ENCODE data around the gene OPHN1.

The OPHN1 gene, protein sequence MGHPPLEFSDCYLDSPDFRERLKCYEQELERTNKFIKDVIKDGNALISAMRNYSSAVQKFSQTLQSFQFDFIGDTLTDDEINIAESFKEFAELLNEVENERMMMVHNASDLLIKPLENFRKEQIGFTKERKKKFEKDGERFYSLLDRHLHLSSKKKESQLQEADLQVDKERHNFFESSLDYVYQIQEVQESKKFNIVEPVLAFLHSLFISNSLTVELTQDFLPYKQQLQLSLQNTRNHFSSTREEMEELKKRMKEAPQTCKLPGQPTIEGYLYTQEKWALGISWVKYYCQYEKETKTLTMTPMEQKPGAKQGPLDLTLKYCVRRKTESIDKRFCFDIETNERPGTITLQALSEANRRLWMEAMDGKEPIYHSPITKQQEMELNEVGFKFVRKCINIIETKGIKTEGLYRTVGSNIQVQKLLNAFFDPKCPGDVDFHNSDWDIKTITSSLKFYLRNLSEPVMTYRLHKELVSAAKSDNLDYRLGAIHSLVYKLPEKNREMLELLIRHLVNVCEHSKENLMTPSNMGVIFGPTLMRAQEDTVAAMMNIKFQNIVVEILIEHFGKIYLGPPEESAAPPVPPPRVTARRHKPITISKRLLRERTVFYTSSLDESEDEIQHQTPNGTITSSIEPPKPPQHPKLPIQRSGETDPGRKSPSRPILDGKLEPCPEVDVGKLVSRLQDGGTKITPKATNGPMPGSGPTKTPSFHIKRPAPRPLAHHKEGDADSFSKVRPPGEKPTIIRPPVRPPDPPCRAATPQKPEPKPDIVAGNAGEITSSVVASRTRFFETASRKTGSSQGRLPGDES

DNA sequence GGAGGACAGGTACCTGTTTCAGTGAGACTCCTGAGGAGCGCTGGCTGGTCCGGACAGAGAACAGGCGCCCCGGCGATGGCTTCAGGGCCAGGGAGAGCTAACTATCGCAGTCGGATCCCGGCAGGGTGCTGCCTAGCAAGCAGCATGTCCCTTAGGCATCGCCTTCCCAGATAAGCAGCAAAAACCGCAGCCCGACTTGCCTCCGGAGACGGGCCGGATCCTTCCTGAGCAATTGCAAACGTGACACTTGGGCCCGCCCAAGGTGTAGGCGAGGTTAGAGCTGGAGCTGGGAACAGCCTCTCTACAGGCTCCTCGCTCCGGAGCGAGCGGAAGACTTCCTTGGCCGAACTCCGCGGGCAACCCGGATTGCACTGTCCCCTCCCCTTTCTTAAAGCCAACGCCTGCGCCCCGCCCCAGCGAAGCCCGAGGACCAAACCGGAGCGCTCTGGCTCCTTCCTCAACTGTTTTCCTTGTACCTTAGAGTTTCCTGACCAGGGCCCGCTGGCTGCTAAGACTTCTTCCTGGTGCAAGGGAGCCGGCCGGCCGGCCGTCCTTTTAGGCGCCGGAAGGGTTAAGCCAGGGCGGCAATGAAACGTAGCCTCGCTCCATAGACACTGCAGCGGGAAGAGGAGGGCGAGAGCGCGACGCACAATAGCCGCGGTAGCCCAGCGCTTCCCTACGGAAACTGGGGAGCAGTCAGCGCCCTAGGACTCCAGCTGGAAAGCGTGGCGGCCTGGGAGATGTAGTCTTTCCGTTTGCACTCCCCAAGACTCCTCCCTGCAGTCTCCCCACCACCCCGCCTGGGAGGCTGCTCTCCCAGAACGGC, at the start of gene OPHN1:
Gene OPHN1 (minus strand): TSS at position 341 of the 826 bp plus-strand sequence. CDS start 475 bp downstream, outside the sequence.
- Mint-ChIP-seq H3K9me3 (no peaks in the 10 kb centered on the region), H3K27ac (no peak within 1 kb of the TSS), H3K27me3 (peaks cover 31% of the 10 kb centered on the region), H3K4me3 (peak within 1 kb of the TSS; percentile 58), H3K36me3 (ENCODE audit: low read depth) (no peaks in the 10 kb centered on the region), H3K4me1 (peaks cover 4% of the 10 kb centered on the region)
- no peak for ATAC-seq
- DNase-seq: no peak

DNA sequence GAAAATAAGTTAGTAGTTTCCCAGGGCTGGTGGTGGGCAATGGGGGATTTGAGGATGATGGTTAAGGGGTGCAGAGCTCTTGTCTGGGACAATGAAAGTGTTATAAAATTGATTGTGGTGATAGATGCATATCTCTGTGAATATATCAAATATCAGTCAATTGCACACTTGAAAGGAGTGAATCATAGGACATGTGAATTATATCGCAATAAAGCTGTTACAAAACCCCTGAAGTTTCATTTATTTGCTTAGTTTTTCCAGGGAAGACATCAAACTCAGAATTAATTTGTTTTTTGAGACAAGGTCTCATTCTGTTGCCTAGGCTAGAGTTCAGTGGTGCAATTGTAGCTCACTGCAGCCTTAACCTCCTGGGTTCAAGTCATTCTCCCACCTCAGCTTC, 47.7 kb upstream of the OPHN1 start:
- Mint-ChIP-seq H3K4me3 (no peak overlapping the region), H3K36me3 (ENCODE audit: low read depth) (no peaks in the 10 kb centered on the region), H3K4me1 (no peaks in the 10 kb centered on the region), H3K9me3 (no peaks in the 10 kb centered on the region), H3K27me3 (peaks cover 3% of the 10 kb centered on the region), H3K27ac (no peak overlapping the region)
- DNase-seq (no peak), ATAC-seq (no peak)

DNA sequence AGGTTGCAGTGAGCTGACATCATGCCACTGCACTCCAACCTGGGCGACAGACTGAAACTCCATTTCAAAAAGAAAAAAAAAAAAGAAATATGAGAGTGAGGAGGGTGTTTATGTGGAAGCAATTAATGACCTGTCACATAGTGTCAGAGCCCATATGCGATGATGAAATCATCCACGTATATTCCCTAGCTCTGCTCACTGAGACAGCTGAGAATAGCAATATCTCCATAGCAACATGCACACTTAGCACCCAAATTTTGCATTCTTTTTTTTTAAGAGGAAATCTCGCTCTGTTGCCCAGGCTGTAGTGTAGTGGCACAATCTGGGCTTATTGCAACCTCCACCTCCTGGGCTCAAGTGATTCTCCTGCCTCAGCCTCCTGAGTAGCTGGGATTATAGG, 31.5 kb upstream of the OPHN1 start:
- no peak overlapping the region for H3K4me3 Mint-ChIP-seq

DNA sequence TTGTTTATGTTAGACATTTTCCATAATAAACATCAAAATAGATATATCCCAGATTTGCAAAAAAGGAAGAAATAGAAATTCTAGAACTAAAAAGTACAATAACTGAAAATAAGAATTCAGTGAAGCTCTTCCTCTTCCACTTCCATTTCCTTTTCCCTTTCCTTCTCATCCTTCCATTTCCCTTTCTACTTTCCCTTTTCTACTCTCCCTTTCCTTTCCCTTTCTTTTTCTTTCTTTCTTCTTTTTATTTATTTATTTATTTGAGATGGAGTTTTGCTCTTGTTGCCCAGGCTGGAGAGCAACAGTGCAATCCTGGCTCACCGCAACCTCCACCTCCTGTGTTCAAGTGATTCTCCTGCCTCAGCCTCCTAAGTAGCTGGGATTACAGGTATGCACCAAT, 30.6 kb upstream of the OPHN1 start:
- Mint-ChIP-seq H3K4me3 (no peak overlapping the region), H3K27ac (no peak overlapping the region), H3K27me3 (no peaks in the 10 kb centered on the region), H3K9me3 (no peaks in the 10 kb centered on the region), H3K36me3 (ENCODE audit: low read depth) (no peaks in the 10 kb centered on the region), H3K4me1 (no peaks in the 10 kb centered on the region)
- DNase-seq (no peak), ATAC-seq (no peak)

More for the DNA sequence above, 31.5 kb upstream of the OPHN1 start:
- ATAC-seq (no peak), DNase-seq (no peak)
- H3K27ac Mint-ChIP-seq: no peak overlapping the region
- no peaks in the 10 kb centered on the region for H3K9me3 Mint-ChIP-seq
- no peaks in the 10 kb centered on the region for H3K36me3 Mint-ChIP-seq (ENCODE audit: low read depth)
- no peaks in the 10 kb centered on the region for H3K27me3 Mint-ChIP-seq
- no peaks in the 10 kb centered on the region for H3K4me1 Mint-ChIP-seq

DNA sequence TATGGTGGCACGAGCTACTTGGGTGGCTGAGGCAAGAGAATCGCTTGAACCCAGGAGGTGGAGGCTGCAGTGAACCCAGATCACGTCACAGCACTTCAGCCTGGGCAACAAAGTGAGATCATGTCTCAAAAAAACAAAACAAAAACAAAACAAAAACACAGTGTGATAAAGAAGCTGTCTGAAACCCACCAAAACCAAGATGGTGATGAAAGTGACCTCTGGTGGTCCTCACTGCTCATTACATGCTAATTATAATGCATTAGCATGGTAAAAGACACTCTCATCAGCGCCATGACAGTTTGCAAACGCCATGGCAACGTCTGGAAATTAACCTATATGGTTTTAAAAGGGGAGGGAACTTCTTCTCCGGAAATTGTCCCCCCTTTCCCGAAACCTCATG, 29.4 kb upstream of the OPHN1 start:
- no peaks in the 10 kb centered on the region for H3K9me3 Mint-ChIP-seq
- no peak for ATAC-seq
- H3K27me3 Mint-ChIP-seq: no peaks in the 10 kb centered on the region
- H3K4me3 Mint-ChIP-seq: no peak overlapping the region
- DNase-seq: no peak
- H3K27ac Mint-ChIP-seq: no peak overlapping the region
- H3K36me3 Mint-ChIP-seq (ENCODE audit: low read depth): no peaks in the 10 kb centered on the region
- no peaks in the 10 kb centered on the region for H3K4me1 Mint-ChIP-seq

DNA sequence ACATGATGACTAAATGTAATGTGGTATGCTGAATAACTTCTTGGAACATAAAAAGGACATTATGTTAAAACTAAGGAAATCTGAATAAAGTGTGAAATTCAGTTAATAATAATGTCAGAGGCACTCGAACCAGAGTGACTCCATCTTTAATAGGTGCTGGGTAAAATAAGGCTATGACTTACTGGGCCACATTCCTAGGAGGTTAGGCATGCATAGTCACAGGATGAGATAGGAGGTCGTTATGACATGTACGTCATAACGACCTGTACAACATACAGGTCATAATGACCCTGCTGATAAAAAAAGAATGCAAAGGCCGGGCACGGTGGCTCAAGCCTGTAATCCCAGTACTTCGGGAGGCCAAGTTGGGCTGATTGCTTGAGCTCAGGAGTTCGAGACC, 28.9 kb upstream of the OPHN1 start:
- Mint-ChIP-seq H3K9me3 (no peaks in the 10 kb centered on the region), H3K27ac (no peak overlapping the region), H3K4me1 (no peaks in the 10 kb centered on the region), H3K27me3 (no peaks in the 10 kb centered on the region), H3K4me3 (no peak overlapping the region), H3K36me3 (ENCODE audit: low read depth) (no peaks in the 10 kb centered on the region)
- ATAC-seq: no peak
- no peak for DNase-seq

DNA sequence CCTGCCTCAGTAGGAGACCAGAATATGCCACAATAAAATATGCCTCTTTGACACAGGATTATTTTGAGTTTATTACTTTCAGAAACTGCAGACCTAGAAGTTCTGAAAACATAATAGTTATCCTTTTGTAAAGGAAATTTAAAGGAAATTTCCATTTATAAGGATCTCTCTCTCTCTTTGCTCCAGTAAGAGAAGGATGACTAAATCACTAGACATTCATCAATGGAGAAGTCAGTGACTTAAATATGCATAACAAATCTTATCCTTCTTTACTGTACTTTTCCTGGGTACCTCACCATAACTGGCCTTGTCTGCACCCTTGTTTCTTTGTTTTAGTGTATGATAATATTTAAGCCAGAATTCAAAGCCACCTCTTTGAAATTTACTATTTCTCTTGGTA, 28.3 kb upstream of the OPHN1 start:
- H3K27ac Mint-ChIP-seq: no peak overlapping the region
- no peaks in the 10 kb centered on the region for H3K4me1 Mint-ChIP-seq
- no peak overlapping the region for H3K4me3 Mint-ChIP-seq
- DNase-seq (no peak), ATAC-seq (no peak)
- H3K9me3 Mint-ChIP-seq: no peaks in the 10 kb centered on the region
- H3K27me3 Mint-ChIP-seq: no peaks in the 10 kb centered on the region
- no peaks in the 10 kb centered on the region for H3K36me3 Mint-ChIP-seq (ENCODE audit: low read depth)

DNA sequence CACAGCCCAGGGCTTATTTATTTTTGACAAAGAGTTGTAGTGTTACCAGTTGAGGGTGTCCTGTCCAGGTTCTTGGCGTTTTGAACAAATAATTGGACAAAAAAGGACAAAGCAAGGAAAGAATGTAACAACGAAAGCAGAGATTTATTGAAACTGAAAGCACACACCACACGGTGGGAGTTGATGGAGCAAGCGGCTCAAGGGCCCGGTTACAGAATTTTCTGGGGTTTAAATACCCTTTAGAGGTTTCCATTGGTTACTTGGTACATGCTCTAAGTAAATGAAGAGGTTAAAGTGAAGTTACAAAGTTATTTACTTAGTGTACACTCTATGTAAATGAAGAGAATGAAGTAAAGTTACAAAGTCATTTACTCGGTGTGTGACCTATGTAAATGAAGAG, 27.8 kb upstream of the OPHN1 start:
- Mint-ChIP-seq H3K27me3 (no peaks in the 10 kb centered on the region), H3K4me1 (no peaks in the 10 kb centered on the region), H3K27ac (no peak overlapping the region), H3K36me3 (ENCODE audit: low read depth) (no peaks in the 10 kb centered on the region), H3K4me3 (no peak overlapping the region), H3K9me3 (no peaks in the 10 kb centered on the region)
- ATAC-seq (no peak), DNase-seq (no peak)

DNA sequence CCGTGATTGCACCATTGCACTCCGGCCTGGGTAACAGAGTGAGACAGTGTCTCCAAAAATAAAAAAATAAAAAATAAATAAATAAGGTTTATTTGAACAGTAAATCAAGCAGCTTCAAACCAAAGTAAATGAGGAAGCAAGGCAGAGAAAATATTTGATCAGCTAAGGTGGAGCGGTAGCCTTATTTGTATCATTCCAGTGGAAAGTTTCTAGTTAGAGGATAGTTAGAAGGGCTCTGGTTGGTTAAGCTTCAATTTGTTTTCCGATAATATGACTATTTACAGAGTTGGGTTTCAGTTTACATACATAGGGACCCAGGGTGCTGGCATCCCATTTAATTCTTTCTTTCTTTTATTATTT, 21.8 kb upstream of the OPHN1 start:
- Mint-ChIP-seq H3K4me3 (no peak overlapping the region), H3K36me3 (ENCODE audit: low read depth) (no peaks in the 10 kb centered on the region), H3K9me3 (no peaks in the 10 kb centered on the region), H3K27ac (no peak overlapping the region), H3K27me3 (no peaks in the 10 kb centered on the region), H3K4me1 (no peaks in the 10 kb centered on the region)
- ATAC-seq (no peak), DNase-seq (no peak)

DNA sequence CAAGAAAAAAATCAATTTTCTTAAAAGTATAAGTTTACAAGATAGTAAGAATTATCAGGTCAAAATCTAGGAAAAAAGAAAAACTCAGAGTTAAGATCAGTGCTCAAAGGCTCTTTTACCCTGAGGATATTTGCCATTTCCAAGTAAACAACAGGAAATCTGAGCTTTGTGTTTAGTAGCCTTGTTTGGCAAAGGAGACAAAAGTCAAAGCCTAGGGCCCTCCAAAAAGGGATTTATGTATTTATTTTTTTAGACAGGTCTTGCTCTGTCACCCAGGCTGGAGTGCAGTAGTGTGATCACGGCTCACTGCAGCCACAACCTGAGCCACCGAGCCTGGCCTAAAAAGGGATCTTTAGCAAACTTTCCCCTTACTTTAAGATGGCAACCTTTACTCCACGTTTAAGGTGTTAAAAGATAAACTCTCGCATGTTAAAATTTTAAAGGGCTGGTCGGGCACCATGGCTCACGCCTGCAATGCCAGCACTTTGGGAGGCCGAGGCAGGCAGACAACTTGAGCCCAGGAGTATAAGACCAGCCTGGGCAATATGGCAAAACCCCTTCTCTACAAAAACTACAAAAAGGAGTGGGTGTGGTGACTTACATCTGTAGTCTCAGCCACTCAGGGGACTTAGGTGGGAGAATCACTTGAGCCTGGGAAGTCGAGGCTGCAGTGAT, 21.3 kb upstream of the OPHN1 start:
- Mint-ChIP-seq H3K9me3 (no peaks in the 10 kb centered on the region), H3K4me3 (no peak overlapping the region), H3K27me3 (no peaks in the 10 kb centered on the region), H3K4me1 (no peaks in the 10 kb centered on the region), H3K27ac (no peak overlapping the region), H3K36me3 (ENCODE audit: low read depth) (no peaks in the 10 kb centered on the region)
- DNase-seq (no peak), ATAC-seq (no peak)

DNA sequence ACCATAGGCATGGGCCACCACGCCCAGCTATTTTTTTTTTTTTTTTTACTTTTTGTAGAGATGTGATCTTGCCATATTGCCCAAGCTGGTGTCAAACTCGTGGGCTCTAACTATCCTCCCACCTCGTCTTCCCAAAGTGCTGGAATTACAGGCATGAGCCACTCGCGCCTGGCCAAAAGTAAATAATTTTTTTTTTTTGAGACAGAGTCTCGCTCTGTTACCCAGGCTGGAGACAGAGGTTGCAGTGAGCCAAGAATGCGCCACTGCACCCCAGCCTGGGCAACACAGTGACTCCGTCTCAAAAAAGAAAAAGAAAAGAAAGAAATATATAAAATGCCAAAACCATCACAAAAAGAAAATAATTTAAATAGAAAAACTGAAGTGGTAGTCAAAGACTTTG, 18.4 kb upstream of the OPHN1 start:
- no peaks in the 10 kb centered on the region for H3K4me1 Mint-ChIP-seq
- ATAC-seq: no peak

DNA sequence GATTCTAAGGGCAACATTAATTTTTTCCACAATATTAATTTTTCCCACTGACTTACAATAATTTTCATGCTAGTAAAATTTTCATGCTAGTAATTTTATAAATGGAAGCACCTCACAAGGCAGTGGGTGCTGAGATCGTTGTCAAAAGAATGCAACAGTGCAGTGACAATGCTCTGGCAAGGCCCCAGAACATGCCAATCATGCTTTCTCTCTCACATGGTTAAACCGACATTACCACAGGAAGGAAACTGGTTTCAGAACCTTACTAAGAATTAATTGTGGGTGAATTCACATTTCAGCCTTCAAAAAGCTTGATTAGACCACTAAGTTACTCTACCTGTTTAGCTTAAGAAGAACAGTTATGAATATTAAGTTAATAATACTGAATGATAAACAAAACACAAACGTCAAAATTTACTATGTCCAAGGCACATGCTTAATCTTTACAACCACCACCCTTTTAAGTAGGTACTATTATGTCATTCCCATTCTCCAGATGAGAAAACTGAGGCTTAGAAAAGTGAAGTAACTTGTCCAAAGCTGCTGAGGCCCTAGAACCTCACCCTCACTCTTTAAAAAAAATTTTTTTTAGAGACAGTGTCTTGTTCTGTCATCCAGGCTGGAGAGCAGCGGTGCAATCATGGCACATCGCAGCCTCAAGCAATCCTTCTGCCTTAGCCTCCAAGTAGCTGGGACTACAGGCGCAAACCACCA, 10.0 kb upstream of the OPHN1 start:
- Mint-ChIP-seq H3K9me3 (no peaks in the 10 kb centered on the region), H3K36me3 (ENCODE audit: low read depth) (no peaks in the 10 kb centered on the region), H3K27ac (no peak overlapping the region), H3K4me1 (peaks cover 9% of the 10 kb centered on the region), H3K4me3 (no peak overlapping the region), H3K27me3 (peaks cover 7% of the 10 kb centered on the region)
- ATAC-seq: no peak
- no peak for DNase-seq

More for the DNA sequence above, 18.4 kb upstream of the OPHN1 start:
- no peaks in the 10 kb centered on the region for H3K27me3 Mint-ChIP-seq
- H3K36me3 Mint-ChIP-seq (ENCODE audit: low read depth): no peaks in the 10 kb centered on the region
- no peak for DNase-seq
- H3K4me3 Mint-ChIP-seq: no peak overlapping the region
- H3K9me3 Mint-ChIP-seq: no peaks in the 10 kb centered on the region
- no peak overlapping the region for H3K27ac Mint-ChIP-seq

DNA sequence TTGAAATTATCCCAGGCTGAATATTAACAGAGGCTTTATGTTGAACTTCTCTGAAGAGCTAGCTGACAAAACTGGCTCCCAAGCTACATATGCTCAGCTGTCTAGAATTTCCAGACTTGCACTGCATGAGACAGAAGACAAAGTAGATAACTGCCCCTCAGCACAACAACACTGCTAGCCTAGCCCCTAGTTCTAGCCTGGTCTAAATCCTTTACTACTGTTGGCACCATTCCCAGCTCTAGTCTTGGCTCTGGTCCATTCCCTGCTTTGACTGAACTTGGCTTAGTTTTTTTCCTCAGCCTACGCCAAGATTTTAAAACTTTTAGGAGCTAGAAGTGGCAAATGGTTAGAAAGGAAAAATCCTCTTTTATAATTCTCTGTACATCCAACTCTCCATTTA, 7.6 kb upstream of the OPHN1 start:
- no peaks in the 10 kb centered on the region for H3K9me3 Mint-ChIP-seq
- DNase-seq (no peak), ATAC-seq (no peak)
- peaks cover 9% of the 10 kb centered on the region for H3K4me1 Mint-ChIP-seq
- H3K27ac Mint-ChIP-seq: no peak overlapping the region
- no peaks in the 10 kb centered on the region for H3K36me3 Mint-ChIP-seq (ENCODE audit: low read depth)
- no peak overlapping the region for H3K4me3 Mint-ChIP-seq
- H3K27me3 Mint-ChIP-seq: peaks cover 7% of the 10 kb centered on the region

DNA sequence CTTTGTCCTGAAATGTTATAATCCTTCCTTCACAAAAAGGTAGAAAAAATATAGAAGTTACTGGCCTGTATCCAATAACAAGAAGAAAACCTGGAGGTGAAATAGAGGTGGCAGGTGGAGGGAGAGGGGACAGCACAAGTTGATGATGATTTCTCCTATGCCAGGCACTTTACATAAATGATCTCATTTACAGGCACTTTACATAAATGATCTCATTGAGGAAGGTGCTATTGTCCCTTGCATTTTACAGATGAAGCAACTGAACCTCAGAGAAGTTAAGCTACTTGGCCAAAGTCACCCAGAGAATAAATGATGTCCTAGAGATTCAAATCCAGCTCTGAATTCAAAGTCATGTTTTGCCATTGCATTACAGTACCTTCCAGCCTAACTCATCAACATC, 7.1 kb upstream of the OPHN1 start:
- no peaks in the 10 kb centered on the region for H3K9me3 Mint-ChIP-seq
- H3K27ac Mint-ChIP-seq: no peak overlapping the region
- H3K4me3 Mint-ChIP-seq: no peak overlapping the region
- no peak for ATAC-seq
- H3K4me1 Mint-ChIP-seq: peaks cover 9% of the 10 kb centered on the region
- no peak for DNase-seq
- no peaks in the 10 kb centered on the region for H3K36me3 Mint-ChIP-seq (ENCODE audit: low read depth)
- peaks cover 3% of the 10 kb centered on the region for H3K27me3 Mint-ChIP-seq
